HG03439 (cell line): ENCODE measurements around the gene KCTD7.
"Not testable (repeated sequence)": the region's sequence is repeated elsewhere in the genome, so short reads cannot be mapped to it uniquely, and the experiment has no call there.

Source experiments
- ATAC-seq: cut with Tn5 transposase; IDR thresholded peaks from one replicate; pipeline ENCODE4 v1.9.1; 2021; ENCODE audit warnings: mild to moderate bottlenecking, moderate library complexity; ENCODE audit not compliant: unreplicated experiment

KCTD7 gene

DNA sequence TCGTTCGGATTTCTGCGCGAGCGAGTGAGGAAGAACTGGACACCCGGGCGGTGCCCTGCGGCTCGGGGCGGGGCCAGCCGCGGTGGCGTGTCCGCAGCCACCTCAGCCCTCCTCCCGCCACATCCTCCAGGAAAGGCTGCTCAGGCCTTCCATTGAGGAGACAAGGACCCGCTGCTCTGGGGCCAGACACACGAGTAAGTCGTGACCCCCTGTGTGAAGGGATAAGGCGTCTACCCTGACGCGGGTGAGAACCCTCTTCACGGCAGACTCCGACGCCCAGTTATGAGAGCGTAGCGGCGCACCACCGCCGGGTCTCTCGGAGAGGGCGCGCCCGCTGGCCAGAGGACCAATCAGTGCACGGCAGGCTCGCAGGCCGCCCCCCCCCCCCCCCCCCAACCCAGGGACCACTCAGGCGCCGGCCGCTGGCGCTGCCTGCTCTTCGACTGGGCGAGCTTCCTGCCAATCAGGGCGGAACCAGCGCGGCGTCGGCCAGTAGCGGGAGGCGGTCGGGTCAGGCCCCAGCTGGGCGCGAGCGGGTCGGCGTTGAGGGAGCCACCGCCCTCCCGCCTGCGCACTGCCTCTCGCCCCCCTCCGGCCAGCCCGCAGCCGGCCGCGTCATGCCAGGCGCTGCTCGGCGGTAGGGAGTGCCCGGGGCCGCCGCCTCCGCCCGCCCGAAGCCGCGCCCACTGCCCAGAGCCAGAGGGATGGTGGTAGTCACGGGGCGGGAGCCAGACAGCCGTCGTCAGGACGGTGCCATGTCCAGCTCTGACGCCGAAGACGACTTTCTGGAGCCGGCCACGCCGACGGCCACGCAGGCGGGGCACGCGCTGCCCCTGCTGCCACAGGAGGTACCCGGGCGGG lies at the start of gene KCTD7:
KCTD7 (plus strand) TSS at position 521 of the 861 bp plus-strand sequence; CDS start at position 705, 184 bp downstream.
- ATAC-seq, result peak; percentile 92

- not testable (repeated sequence) for ATAC-seq
Observed at GRCh38 chr7:66580380-66580779, 48.3 kb upstream of the KCTD7 start.

GRCh38 chr7:66582816-66583489 lies 45.7 kb upstream of the KCTD7 start:
- ATAC-seq, result not testable (repeated sequence)

- no peak for ATAC-seq
Observed at GRCh38 chr7:66583490-66584110, 45.1 kb upstream of the KCTD7 start.

DNA sequence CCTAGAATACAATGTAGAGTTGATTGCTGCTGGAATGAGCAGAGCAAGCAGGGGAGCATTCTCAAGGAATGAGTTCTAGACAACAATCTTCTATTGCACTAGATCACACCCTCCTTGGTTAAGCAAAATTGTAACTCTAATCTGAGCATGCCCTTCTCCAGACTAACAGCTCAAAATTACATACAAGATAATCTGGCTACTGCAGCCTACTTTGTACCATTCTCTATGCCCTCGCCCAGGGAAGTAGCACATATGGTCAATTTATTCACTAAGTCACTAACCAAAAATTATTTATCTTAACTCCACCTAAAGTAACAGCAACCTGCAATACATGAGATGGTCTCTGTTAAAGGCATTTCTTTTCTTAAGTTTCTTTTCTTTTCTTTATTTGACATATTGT lies 42.5 kb upstream of the KCTD7 start:
- ATAC-seq, result no peak

- ATAC-seq, result not testable (repeated sequence)
Observed at GRCh38 chr7:66588226-66588625, 40.5 kb upstream of the KCTD7 start.

DNA sequence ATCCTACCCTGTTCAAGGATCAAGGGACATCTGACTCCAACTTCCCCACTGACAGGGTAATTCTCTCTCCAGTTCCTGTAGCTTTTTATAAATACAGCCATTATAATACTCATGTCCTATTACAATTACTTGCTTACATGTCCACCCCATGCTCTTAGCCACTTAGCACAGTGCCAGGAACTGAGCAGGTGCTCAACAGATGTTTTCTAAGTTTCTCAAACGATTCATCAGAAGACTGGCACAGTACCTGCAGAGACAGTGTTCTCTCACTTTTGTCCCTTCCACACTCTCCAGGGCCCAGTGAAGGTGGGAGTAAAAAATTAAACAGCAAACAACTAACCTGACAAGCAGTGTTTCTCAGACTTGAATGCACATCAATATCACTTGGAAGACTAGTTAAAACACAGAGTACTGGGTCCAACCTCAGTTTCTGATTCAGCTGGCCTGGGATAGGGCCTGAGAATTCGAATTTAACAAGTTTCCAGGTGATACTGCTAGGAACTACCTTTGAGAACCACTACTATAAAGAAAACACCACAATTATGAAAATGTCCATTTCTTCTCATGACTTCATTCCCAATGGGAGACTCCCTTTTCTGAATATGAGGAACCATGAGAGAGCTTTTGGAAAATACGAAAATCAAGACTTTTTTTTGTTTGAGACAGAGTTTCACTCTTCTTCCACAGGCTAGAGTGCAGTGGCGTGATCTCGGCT lies 39.7 kb upstream of the KCTD7 start:
- not testable (repeated sequence) for ATAC-seq

DNA sequence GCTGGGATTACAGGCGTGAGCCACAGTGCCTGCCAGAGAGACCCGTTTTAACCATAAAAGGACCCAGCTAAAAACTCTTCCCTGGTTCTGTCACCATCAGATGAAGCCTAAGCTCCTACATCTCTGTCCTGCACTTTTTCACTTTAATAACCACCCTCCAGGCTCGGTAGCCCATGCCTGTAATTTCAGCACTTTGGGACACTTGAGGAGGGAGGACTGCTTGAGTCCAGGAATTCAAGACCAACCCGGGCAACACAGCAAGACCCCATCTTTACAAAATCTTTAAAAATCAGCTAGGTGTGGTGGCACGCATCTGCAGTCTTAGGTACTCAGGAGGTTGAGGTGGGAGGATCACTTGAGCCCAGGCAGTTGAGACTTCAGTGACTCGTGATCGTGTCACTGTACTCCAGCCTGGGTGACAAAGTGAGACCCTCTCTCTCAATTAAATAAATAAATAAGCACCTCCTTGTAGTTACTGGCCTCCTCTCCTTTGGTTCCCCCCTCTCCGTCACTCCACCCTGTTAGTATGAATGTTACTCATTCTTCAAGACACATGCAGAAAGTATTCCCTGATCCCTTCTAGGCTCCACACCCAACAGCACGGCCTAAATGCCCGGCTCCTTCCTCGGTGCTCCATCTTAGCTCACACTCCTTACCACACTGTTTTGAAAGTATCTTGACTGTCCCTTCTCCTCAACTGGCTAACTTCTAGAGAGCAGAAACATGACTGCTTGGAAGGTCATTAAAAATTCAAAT lies 38.2 kb upstream of the KCTD7 start:
- not testable (repeated sequence) for ATAC-seq

GRCh38 chr7:66591058-66591798 lies 37.5 kb upstream of the KCTD7 start:
- peak; percentile 10 for ATAC-seq

- ATAC-seq, result peak; percentile 97
Observed at GRCh38 chr7:66591799-66592596, 36.7 kb upstream of the KCTD7 start.

DNA sequence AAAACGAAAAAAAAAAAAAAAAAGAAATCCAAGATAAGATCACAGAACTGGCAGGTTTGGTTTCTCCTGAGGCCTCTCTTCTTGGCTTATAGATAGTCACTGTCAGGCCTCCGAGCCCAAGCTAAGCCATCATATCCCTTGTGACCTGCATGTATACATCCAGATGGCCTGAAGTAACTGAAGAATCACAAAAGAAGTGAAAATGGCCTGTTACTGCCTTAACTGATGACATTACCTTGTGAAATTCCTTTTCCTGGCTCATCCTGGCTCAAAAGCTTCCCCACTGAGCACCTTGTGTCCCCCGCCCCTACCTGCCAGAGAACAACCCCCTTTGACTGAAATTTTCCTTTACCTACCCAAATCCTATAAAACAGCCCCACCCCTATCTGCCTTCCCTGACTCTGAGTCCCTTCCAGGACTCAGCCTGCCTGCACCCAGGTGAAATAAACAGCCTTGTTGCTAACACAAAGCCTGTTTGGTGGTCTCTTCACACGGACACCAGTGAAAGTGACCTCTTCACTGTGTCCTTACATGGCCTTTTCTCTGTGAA lies 36.0 kb upstream of the KCTD7 start:
- not testable (repeated sequence) for ATAC-seq

GRCh38 chr7:66594082-66594481 lies 34.6 kb upstream of the KCTD7 start:
- ATAC-seq, result not testable (repeated sequence)

- no peak for ATAC-seq
Observed at GRCh38 chr7:66597461-66597860, 31.2 kb upstream of the KCTD7 start.

DNA sequence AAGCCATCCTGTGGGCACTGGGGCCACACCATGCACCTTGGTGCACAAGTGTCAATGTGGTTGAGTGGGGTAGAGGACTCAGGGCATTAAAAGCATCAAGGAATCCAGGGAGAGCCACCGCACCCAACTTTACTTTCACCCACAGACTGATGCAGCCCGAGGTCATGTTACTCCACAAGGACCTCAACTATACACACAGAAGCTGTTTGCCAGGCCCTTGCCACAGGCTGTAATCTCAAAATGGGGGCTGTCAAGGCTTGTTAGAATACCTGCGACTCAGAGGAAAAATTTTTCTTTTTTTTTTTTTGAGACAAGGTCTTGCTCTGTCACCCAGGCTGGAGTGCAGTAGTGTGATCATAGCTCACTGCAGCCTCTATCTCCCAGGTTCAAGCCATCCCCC lies 26.5 kb upstream of the KCTD7 start:
- no peak for ATAC-seq

DNA sequence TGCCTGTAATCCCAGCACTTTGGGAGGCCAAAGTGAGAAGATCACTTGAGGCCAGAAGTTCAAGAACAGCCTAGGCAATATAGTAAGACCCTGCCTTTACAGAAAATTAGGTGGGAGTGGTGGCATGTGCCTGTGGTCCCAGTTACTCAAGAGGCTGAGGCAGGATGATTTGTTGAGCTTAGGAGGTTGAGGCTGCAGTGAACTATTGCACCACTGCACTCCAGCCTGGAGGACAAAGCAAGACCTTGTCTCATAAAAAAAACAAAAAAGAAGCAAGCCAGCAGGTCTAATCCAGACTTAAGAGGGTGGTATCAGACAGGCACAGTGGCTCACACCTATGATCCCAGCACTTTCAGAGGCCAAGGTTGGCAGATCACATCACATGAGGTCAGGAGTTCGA lies 24.5 kb upstream of the KCTD7 start:
- no peak for ATAC-seq

DNA sequence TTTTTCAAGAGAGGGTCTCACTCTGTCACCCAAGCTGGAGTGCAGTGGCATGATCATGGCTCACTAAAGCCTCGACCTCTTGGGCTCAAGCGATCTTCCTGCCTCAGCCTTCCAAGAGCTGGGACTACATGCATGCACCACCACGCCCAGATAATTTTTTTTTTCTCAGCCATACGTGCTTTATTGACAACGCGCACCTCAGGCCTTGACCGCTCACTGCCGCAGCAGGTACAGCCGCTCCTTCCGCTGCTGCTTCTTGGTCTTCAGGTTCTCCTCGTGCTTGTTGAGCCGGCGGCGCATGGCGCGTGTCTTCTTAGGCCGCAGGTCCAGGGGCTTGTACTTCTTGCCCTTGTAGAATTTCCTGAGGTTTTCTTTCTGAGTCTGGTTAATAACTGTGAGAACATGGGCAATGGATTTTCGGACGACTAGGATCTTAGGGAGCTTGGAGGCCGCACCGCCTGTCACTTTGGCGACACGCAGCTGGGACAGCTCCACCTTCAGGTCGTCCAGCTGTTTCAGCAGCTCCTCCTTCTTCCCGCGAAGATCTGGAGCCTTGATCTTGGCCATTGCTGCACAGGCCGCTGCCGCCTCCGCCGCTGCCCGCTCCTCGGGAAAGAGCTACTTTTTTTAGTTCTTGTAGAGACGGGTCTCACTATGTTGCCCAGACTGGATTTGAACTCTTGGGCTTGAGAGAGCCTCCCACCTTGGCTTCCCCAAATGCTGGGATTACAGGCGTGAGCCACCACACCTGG lies 22.0 kb upstream of the KCTD7 start:
- ATAC-seq, result not testable (repeated sequence)

DNA sequence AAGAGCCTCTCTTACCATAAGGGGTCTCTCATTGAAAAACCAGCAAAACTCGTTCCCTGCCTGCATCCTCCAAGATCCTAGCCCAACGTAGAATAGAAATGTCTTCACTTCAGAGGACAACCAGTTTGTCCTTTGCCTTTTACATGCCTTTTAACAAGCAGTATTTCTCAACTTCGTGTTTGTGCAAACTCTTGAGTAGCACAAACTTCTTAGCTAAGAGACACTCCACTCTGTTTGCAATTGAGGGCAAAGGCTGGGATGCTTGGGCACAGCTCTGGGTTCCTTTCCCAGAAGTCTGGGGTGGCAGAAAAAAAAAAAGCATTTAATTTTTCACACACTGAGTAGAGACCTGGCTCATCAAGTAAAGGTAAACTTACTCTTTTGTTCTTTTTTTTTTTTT lies 19.5 kb upstream of the KCTD7 start:
- ATAC-seq, result no peak

- ATAC-seq, result not testable (repeated sequence)
Observed at GRCh38 chr7:66614596-66614995, 14.1 kb upstream of the KCTD7 start.
